Ectodermal cell (in vitro differentiated cells): ENCODE measurements around the gene NHP2.

Experiments used
- H3K27ac ChIP-seq: 2 replicates; pipeline ENCODE4 v1.7.0; 2013; ENCODE audit warnings: mild to moderate bottlenecking, low read depth, low read length; ENCODE audit not compliant: insufficient read depth, poor library complexity, severe bottlenecking
- H3K27me3 ChIP-seq: 2 replicates; pipeline ENCODE4 v1.7.0; 2013; ENCODE audit warnings: mild to moderate bottlenecking, low read length; ENCODE audit not compliant: insufficient read depth, control insufficient read depth, poor library complexity, severe bottlenecking
- H3K36me3 ChIP-seq: one replicate; pipeline ENCODE4 v1.7.0; 2013; ENCODE audit warnings: low read length; ENCODE audit not compliant: control insufficient read depth, insufficient read depth
- H3K4me1 ChIP-seq: one replicate; pipeline ENCODE4 v1.7.0; 2013; ENCODE audit warnings: low read length; ENCODE audit not compliant: control insufficient read depth, insufficient read depth
- H3K4me3 ChIP-seq: 2 replicates; pipeline ENCODE4 v1.7.0; 2013; ENCODE audit warnings: low read depth, low read length, control low read depth; ENCODE audit not compliant: insufficient read depth
- H3K9me3 ChIP-seq: 2 replicates; pipeline ENCODE4 v1.7.0; 2013; ENCODE audit warnings: mild to moderate bottlenecking, low read length, moderate library complexity; ENCODE audit not compliant: control insufficient read depth
- WGBS, 2 experiments: methylation state at CpG; one replicate each; pipeline ENCODE4 v1.1.7; 2013; ENCODE audit warnings: missing lambda C conversion rate in 2 of 2; 5-methylcytosine and 5-hydroxymethylcytosine counted together

NHP2 gene

GRCh38 chr5:178194026-178194425 lies 40.3 kb upstream of the NHP2 start:
- H3K4me3 ChIP-seq, result no peak overlapping the region
- WGBS, 2 experiments, result 66 to 69% methylated on average over 7 of the region's 7 CpGs
- no peaks in the 10 kb centered on the region for H3K36me3 ChIP-seq
- peaks cover 2% of the 10 kb centered on the region for H3K9me3 ChIP-seq
- peaks cover 8% of the 10 kb centered on the region for H3K4me1 ChIP-seq
- no peak overlapping the region for H3K27ac ChIP-seq
- H3K27me3 ChIP-seq, result no peaks in the 10 kb centered on the region

- Histone ChIP-seq H3K4me3 (no peak overlapping the region), H3K27me3 (no peaks in the 10 kb centered on the region), H3K9me3 (peaks cover 2% of the 10 kb centered on the region), H3K4me1 (peaks cover 8% of the 10 kb centered on the region), H3K36me3 (no peaks in the 10 kb centered on the region), H3K27ac (no peak overlapping the region)
- WGBS, 2 experiments, result 94% methylated on average over 8 of the region's 8 CpGs
These were observed 39.6 kb upstream of the NHP2 start for GRCh38 chr5:178193251-178193809.

GRCh38 chr5:178192787-178193186 lies 39.1 kb upstream of the NHP2 start:
- no peaks in the 10 kb centered on the region for H3K36me3 ChIP-seq
- peaks cover 8% of the 10 kb centered on the region for H3K4me1 ChIP-seq
- H3K27ac ChIP-seq, result no peak overlapping the region
- peaks cover 2% of the 10 kb centered on the region for H3K9me3 ChIP-seq
- 92 to 93% methylated on average over 7 of the region's 7 CpGs for WGBS, 2 experiments
- H3K27me3 ChIP-seq, result no peaks in the 10 kb centered on the region
- no peak overlapping the region for H3K4me3 ChIP-seq

GRCh38 chr5:178192244-178192643 lies 38.6 kb upstream of the NHP2 start:
- Histone ChIP-seq H3K27me3 (no peaks in the 10 kb centered on the region), H3K36me3 (no peaks in the 10 kb centered on the region), H3K9me3 (peaks cover 2% of the 10 kb centered on the region), H3K27ac (no peak overlapping the region), H3K4me1 (peaks cover 8% of the 10 kb centered on the region), H3K4me3 (no peak overlapping the region)
- 88 to 95% methylated on average over 2 of the region's 2 CpGs for WGBS, 2 experiments

GRCh38 chr5:178191661-178192060 lies 38.0 kb upstream of the NHP2 start:
- no peak overlapping the region for H3K27ac ChIP-seq
- 85 to 87% methylated on average over 4 of the region's 4 CpGs for WGBS, 2 experiments
- H3K4me3 ChIP-seq, result no peak overlapping the region
- no peaks in the 10 kb centered on the region for H3K36me3 ChIP-seq
- H3K9me3 ChIP-seq, result peaks cover 2% of the 10 kb centered on the region
- H3K4me1 ChIP-seq, result peaks cover 8% of the 10 kb centered on the region
- H3K27me3 ChIP-seq, result no peaks in the 10 kb centered on the region

- Histone ChIP-seq H3K27me3 (no peaks in the 10 kb centered on the region), H3K4me1 (no peaks in the 10 kb centered on the region), H3K27ac (no peak overlapping the region), H3K4me3 (no peak overlapping the region), H3K9me3 (peaks cover 2% of the 10 kb centered on the region), H3K36me3 (no peaks in the 10 kb centered on the region)
- 45 to 47% methylated on average over 2 of the region's 2 CpGs for WGBS, 2 experiments
These were observed 35.7 kb upstream of the NHP2 start for GRCh38 chr5:178189433-178189832.

GRCh38 chr5:178187014-178187413 lies 33.3 kb upstream of the NHP2 start, which contains the start of gene GMCL2:
GMCL2 (minus strand) TSS chr5:178187371; CDS start chr5:178187299, 72 bp downstream.
- H3K4me3 ChIP-seq, result no peak within 1 kb of the TSS
- no peaks in the 10 kb centered on the region for H3K9me3 ChIP-seq
- H3K27me3 ChIP-seq, result no peaks in the 10 kb centered on the region
- no peaks in the 10 kb centered on the region for H3K4me1 ChIP-seq
- H3K27ac ChIP-seq, result no peak within 1 kb of the TSS
- H3K36me3 ChIP-seq, result no peaks in the 10 kb centered on the region
- 93 to 96% methylated on average over 27 of the region's 27 CpGs for WGBS, 2 experiments

- WGBS, 2 experiments, result 90 to 93% methylated on average over 6 of the region's 6 CpGs
These were observed 32.7 kb upstream of the NHP2 start for GRCh38 chr5:178186427-178186826.

GRCh38 chr5:178182158-178182876 lies 28.6 kb upstream of the NHP2 start:
- H3K4me3 ChIP-seq, result no peak overlapping the region
- no peak overlapping the region for H3K27ac ChIP-seq
- 64% methylated on average over 4 of the region's 4 CpGs for WGBS, 2 experiments
- H3K9me3 ChIP-seq, result no peaks in the 10 kb centered on the region
- H3K27me3 ChIP-seq, result no peaks in the 10 kb centered on the region
- H3K4me1 ChIP-seq, result no peaks in the 10 kb centered on the region
- no peaks in the 10 kb centered on the region for H3K36me3 ChIP-seq

More at GRCh38 chr5:178186427-178186826, 32.7 kb upstream of the NHP2 start:
- Histone ChIP-seq H3K4me3 (no peak overlapping the region), H3K4me1 (no peaks in the 10 kb centered on the region), H3K36me3 (no peaks in the 10 kb centered on the region), H3K9me3 (no peaks in the 10 kb centered on the region), H3K27me3 (no peaks in the 10 kb centered on the region), H3K27ac (no peak overlapping the region)

GRCh38 chr5:178180141-178180863 lies 26.6 kb upstream of the NHP2 start:
- WGBS, 2 experiments, result 18 to 20% methylated on average over 9 of the region's 9 CpGs
- H3K27ac ChIP-seq, result no peak overlapping the region

More at GRCh38 chr5:178180141-178180863, 26.6 kb upstream of the NHP2 start:
- Histone ChIP-seq H3K4me1 (no peaks in the 10 kb centered on the region), H3K36me3 (no peaks in the 10 kb centered on the region), H3K9me3 (no peaks in the 10 kb centered on the region), H3K4me3 (no peak overlapping the region), H3K27me3 (no peaks in the 10 kb centered on the region)
